Right lobe of liver (tissue), 6 donors: ENCODE results near the gene TXN2. TPM values are rescaled to one million over a fixed set of nuclear protein-coding genes. Genes with fewer than 3 reads are reported as not detected.
A peak's percentile ranks its signal among the peaks of the same experiment; 100 is the strongest.

ENCODE experiments used
- ATAC-seq, 4 donors: fragments of 200-7000 bp; cut with Tn5 transposase; one replicate each; pipeline ENCODE4 v1.9.1; 2020; ENCODE audit warnings: mild to moderate bottlenecking in 4 of 4, moderate library complexity in 4 of 4
- DNase-seq, 3 donors: peaks; one replicate each; pipeline ENCODE4 v3.0.0-alpha.2; 2020
- H3K27ac ChIP-seq, 3 donors: fragments of 200-600 bp; one replicate each; pipeline ENCODE4 v1.8.0; 2022
- H3K27me3 ChIP-seq, 2 donors: fragments of 200-600 bp; one replicate each; pipeline ENCODE4 v1.8.0; 2022
- H3K36me3 ChIP-seq, 4 donors: fragments of 200-600 bp; sonication (generic) in 1 of 4; one replicate each; pipeline versions ENCODE4 v1.5.1 to v1.8.0; 2017 to 2022; ENCODE audit warnings: control low read depth in 1 of 4
- H3K4me1 ChIP-seq, 4 donors: fragments of 200-600 bp; sonication (generic) in 1 of 4; one replicate each; pipeline versions ENCODE4 v1.5.1 to v1.8.0; 2017 to 2022; ENCODE audit warnings: control low read depth in 1 of 4
- H3K4me3 ChIP-seq, 3 donors: fragments of 200-600 bp; one replicate each; pipeline ENCODE4 v1.8.0; 2022
- H3K9me3 ChIP-seq, 4 donors: fragments of 200-600 bp; sonication (generic) in 1 of 4; one replicate each; pipeline versions ENCODE4 v1.5.1 to v1.8.0; 2017 to 2022; ENCODE audit warnings: control low read depth in 1 of 4
- POLR2A ChIP-seq: fragments of 450-650 bp; IDR thresholded peaks from one replicate; pipeline ENCODE4 v1.6.1; 2017; ENCODE audit warnings: antibody characterized with exemption, mild to moderate bottlenecking
- WGBS: methylation state at CpG from one replicate; pipeline ENCODE4 v1.1.6; 2018; ENCODE audit warnings: low coverage, low lambda C conversion rate; ENCODE audit not compliant: insufficient coverage; ENCODE audit errors: missing lambda C conversion rate; 5-methylcytosine and 5-hydroxymethylcytosine counted together
- intact Hi-C, 2 donors: fragments of 100-400 bp; cut with DNase I; formaldehyde crosslinking; loops; one replicate each; pipeline versions ENCODE4 v1.11.2 to v1.14.1; 2022
- total RNA-seq, 6 experiments: library from RNA; depleted of rRNA in 2 of 6; stranded (reverse); fragments of >200 nt in 2 of 6; fragmentation: NEBNext Ultra II Directional in 3 of 6; extraction: Animal tissue kit (Norgen Biotek cat#: 25700) in 3 of 6; gene quantifications; one replicate each; pipeline versions ENCODE4 v1.1.0 to v1.2.4, GENCODE V29; 2016 to 2023
- TF ChIP-seq, protein P1 (sequence below), 4 donors: fragments of 200-600 bp in 3 of 4; fragments of 450-650 bp in 1 of 4; IDR thresholded peaks; one replicate each; pipeline versions ENCODE4 v1.5.1 to v1.8.0; 2016 to 2022; ENCODE audit warnings: antibody characterized with exemption in 4 of 4, mild to moderate bottlenecking in 2 of 4
- donor health status: DM: no; HTN: yes; CAD: no.
- donor health status: DM: no; HTN: no; CAD: no.
- donor health status: DM: no; HTN: no; CAD: no.
- donor health status: DM: no; HTN: yes; CAD: no.
- donor health status: DM: no; HTN: yes; CAD: no.

The TXN2 gene
- total RNA-seq, 6 experiments from 2014 or later: 56.0 to 94.8 (median 67.2) TPM

DNA sequence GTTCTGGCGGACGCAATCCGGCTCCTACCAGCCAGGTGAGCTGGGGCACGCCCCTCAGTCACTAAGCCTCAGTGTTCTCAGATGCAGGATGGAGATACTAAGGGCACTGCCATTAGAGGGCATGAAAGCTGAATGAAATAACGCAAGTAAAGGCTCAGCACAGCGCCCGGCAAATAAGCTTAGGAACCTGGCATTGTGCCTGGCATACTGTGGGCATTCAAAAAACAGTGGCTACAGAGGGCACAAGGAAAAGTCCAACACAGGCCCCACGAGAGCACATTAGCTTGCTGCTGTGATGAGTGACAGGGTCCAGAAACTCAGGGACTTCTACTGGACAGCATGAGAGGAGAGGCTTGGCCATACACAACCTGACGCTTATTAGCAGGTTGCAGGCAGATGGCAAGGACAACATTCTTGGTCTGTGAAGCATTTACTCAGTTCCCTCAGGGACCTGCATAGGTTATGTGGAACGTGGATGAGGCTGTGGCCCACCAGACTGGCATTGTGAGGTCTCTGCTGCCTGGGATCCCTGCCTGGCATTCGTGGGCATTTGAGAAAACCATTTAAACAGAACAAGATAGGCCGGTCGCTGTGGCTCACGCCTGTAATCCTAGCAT is 12.2 kb downstream of the TXN2 start:
- Histone ChIP-seq H3K36me3 (peaks cover 0 to 11% (median 5%) of the 10 kb centered on the region in 4 donors), H3K27me3 (no peaks in the 10 kb centered on the region), H3K4me3 (no peak overlapping the region), H3K27ac (no peak overlapping the region), H3K9me3 (no peaks in the 10 kb centered on the region), H3K4me1 (peaks cover 0 to 15% (median 2%) of the 10 kb centered on the region in 4 donors)
- TF ChIP-seq POLR2A: no peak
- TF ChIP-seq, protein P1, sequence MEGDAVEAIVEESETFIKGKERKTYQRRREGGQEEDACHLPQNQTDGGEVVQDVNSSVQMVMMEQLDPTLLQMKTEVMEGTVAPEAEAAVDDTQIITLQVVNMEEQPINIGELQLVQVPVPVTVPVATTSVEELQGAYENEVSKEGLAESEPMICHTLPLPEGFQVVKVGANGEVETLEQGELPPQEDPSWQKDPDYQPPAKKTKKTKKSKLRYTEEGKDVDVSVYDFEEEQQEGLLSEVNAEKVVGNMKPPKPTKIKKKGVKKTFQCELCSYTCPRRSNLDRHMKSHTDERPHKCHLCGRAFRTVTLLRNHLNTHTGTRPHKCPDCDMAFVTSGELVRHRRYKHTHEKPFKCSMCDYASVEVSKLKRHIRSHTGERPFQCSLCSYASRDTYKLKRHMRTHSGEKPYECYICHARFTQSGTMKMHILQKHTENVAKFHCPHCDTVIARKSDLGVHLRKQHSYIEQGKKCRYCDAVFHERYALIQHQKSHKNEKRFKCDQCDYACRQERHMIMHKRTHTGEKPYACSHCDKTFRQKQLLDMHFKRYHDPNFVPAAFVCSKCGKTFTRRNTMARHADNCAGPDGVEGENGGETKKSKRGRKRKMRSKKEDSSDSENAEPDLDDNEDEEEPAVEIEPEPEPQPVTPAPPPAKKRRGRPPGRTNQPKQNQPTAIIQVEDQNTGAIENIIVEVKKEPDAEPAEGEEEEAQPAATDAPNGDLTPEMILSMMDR (IDR thresholded peaks at IDR 0.05): no peak
- no peak for DNase-seq
- no peak for ATAC-seq
- intact Hi-C loops: no loop called here
- WGBS: 56% methylated on average over 8 of the region's 14 CpGs

DNA sequence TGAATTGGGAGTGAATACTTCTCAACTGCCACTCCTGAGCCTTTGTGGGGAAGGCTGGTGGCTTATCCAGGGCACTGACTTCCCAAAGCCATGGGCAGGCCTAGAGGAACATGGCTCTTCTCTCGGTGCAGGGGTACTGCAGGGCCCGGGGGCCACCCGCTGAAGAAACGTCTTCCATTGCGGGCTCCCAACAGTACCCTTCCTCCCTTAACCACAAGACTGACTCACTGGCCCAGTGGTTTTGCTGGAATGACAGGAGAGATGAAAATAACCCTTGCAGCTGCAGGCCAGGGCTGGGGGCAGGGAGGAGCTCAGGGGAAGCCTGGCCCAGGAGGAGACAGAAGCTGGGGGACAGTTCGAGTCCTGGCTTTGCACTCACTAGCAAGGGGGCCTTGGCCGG is 13.5 kb downstream of the TXN2 start:
- Histone ChIP-seq H3K9me3 (no peaks in the 10 kb centered on the region), H3K4me3 (no peak overlapping the region), H3K4me1 (peaks cover 0 to 15% (median 2%) of the 10 kb centered on the region in 4 donors), H3K36me3 (peaks cover 0 to 6% (median 0%) of the 10 kb centered on the region in 4 donors), H3K27me3 (no peaks in the 10 kb centered on the region), H3K27ac (peak overlapping the region in 1 of 3 donors; percentile 24)
- 74% methylated on average over 7 of the region's 7 CpGs for WGBS
- no peak for TF ChIP-seq POLR2A
- TF ChIP-seq, protein P1 (IDR thresholded peaks at IDR 0.05): no peak
- DNase-seq (no peak), ATAC-seq (no peak)
- intact Hi-C loops: no loop called here

DNA sequence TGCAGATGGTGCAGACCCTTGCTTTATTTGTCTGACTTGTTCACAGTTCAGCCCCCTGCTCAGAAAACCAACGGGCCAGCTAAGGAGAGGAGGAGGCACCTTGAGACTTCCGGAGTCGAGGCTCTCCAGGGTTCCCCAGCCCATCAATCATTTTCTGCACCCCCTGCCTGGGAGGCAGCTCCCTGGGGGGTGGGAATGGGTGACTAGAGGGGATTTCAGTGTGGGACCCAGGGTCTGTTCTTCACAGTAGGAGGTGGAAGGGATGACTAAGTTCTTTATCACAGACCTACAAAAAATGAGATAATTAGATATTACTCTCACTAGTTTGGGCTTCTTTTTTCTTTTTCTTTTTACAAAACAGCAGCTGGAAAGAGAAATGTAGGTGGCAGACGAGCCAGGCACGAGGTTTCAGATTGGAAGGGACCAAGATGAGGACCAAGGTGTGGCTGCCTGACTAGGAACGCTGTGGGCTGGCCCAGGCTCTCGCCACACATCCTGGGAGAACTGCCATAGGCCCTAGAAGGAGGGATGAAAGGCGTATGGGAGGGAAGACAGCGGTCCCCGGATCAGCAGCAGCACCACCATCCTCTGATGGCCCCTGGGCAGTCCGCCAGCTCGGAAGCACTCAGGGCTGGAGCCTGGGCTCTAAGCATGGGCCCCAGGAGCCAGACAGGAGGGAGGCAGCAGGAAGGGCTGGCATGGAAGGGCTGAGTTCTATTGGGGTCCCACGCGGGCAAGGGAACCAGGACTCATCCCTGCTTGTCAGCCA is 14.2 kb downstream of the TXN2 start:
- Histone ChIP-seq H3K36me3 (peaks cover 0 to 3% (median 0%) of the 10 kb centered on the region in 4 donors), H3K9me3 (no peaks in the 10 kb centered on the region), H3K27ac (peak overlapping the region in 1 of 3 donors; percentile 24), H3K27me3 (no peaks in the 10 kb centered on the region), H3K4me3 (no peak overlapping the region), H3K4me1 (peaks cover 0 to 15% (median 2%) of the 10 kb centered on the region in 4 donors)
- TF ChIP-seq POLR2A: no peak
- TF ChIP-seq, protein P1 (IDR thresholded peaks at IDR 0.05): no peak
- intact Hi-C loops: no loop called here
- ATAC-seq (no peak), DNase-seq (peak in 1 of 3 donors; percentile 56)
- WGBS: 58% methylated on average over 7 of the region's 14 CpGs

DNA sequence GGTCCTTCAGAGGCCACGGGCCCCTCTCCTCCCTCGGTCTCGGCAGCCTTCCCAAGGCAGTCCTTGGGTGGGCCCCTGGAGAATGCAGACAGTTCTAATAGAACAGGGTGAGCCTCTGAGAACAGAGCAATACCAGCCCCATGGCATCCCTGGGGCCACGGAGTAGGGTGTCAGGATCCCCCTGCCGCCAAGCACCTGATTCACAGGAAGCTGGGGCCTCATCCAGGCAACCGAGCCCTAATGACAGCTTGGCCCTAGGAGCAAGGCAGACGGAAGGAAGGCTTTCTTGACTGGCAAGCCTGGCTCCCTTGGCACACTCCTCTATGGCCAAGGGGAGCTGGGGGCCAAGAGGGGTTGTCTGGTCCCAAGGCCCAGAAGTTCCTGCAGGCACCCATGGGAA is 15.2 kb downstream of the TXN2 start:
- peak overlapping the region; percentile 71 to 81 (median 80) for H3K27ac ChIP-seq
- DNase-seq (no peak), ATAC-seq (no peak)
- no peaks in the 10 kb centered on the region for H3K36me3 ChIP-seq
- H3K4me1 ChIP-seq: peaks cover 0 to 15% (median 2%) of the 10 kb centered on the region in 4 donors
- no peak for TF ChIP-seq POLR2A
- TF ChIP-seq, protein P1 (IDR thresholded peaks at IDR 0.05): no peak
- no peaks in the 10 kb centered on the region for H3K9me3 ChIP-seq
- no peak overlapping the region for H3K4me3 ChIP-seq
- H3K27me3 ChIP-seq: no peaks in the 10 kb centered on the region
- intact Hi-C loops: no loop called here
- WGBS: 95% methylated on average over 3 of the region's 7 CpGs
